K562 (cell line): ENCODE results near the gene SLC4A4. TPM values are rescaled to one million over a fixed set of nuclear protein-coding genes. Genes with fewer than 3 reads are reported as not detected.

Source experiments
- CBFA2T3 ChIP-seq: fragments of 450-650 bp; IDR thresholded peaks from 2 replicates; pipeline ENCODE4 v1.6.1; 2017
- CXXC5 ChIP-seq: fragments of 250-450 bp; sonication (Bioruptor Pico); IDR thresholded peaks from 2 replicates; pipeline ENCODE4 v1.8.0; 2022; ENCODE audit warnings: inconsistent platforms, mild to moderate bottlenecking, moderate library complexity
- DACH1 ChIP-seq: fragments of 450-650 bp; IDR thresholded peaks from 2 replicates; pipeline ENCODE4 v1.6.1; 2018; ENCODE audit not compliant: partially characterized antibody
- ESRRA ChIP-seq: fragments of 450-650 bp; IDR thresholded peaks from 2 replicates; pipeline ENCODE4 v1.6.1; 2014; ENCODE audit warnings: low read depth, mild to moderate bottlenecking, moderate library complexity, borderline replicate concordance
- FOSL1 ChIP-seq: fragments of 200-800 bp; sonication (Bioruptor generic); conservative IDR thresholded peaks from 2 replicates; pipeline ENCODE4 v1.6.1; 2016; ENCODE audit warnings: missing genetic modification characterization, missing compliant biosample characterization
- FOXA1 ChIP-seq: fragments of 450-650 bp; IDR thresholded peaks from 2 replicates; pipeline ENCODE4 v1.6.1; 2016; ENCODE audit warnings: mild to moderate bottlenecking, borderline replicate concordance
- HCFC1 ChIP-seq: IDR thresholded peaks from 2 replicates; pipeline ENCODE4 v1.6.1; 2012; ENCODE audit warnings: low read depth, low read length, improper control_type of control experiment
- HES1 ChIP-seq: fragments of 450-650 bp; IDR thresholded peaks from 2 replicates; pipeline ENCODE4 v1.6.1; 2016; ENCODE audit warnings: low read depth, mild to moderate bottlenecking, moderate library complexity
- MYC ChIP-seq, 2 experiments: fragments of 250-450 bp in 1 of 2; sonication (Bioruptor Pico) in 1 of 2; IDR thresholded peaks; 2 replicates each; pipeline versions ENCODE4 v1.5.1 to v1.6.1; 2012 to 2021; ENCODE audit warnings: low read depth in 2 of 2, borderline replicate concordance in 1 of 2, improper control_type of control experiment in 1 of 2, low read length in 1 of 2, mild to moderate bottlenecking in 1 of 2, moderate library complexity in 1 of 2
- NONO ChIP-seq, 2 experiments: fragments of 200-400 bp in 1 of 2; fragments of 450-650 bp in 1 of 2; formaldehyde crosslinking in 1 of 2; IDR thresholded peaks; 2 replicates each; pipeline ENCODE4 v1.6.1; 2017; ENCODE audit warnings: low read depth in 2 of 2, mild to moderate bottlenecking in 2 of 2, moderate library complexity in 2 of 2, low read length in 1 of 2
- SIRT6 ChIP-seq: IDR thresholded peaks from one replicate; pipeline ENCODE4 v1.6.1; 2012; ENCODE audit warnings: low read depth, mild to moderate bottlenecking, control low read depth, inconsistent platforms, low read length, moderate library complexity
- TAL1 ChIP-seq: fragments of 450-650 bp; IDR thresholded peaks from 2 replicates; pipeline ENCODE4 v1.6.1; 2016; ENCODE audit warnings: mild to moderate bottlenecking
- TCF3 ChIP-seq: sonication (generic); formaldehyde crosslinking; IDR thresholded peaks from 2 replicates; pipeline ENCODE4 v1.4.0; 2020; ENCODE audit warnings: mild to moderate bottlenecking, missing genetic modification reagents
- TEAD1 ChIP-seq, 2 experiments: fragments of 450-650 bp in 1 of 2; sonication (generic) in 1 of 2; formaldehyde crosslinking; IDR thresholded peaks; 2 replicates each; pipeline versions ENCODE4 v1.4.0 to v1.8.0; 2020 to 2022; ENCODE audit warnings: mild to moderate bottlenecking in 2 of 2, missing genetic modification reagents in 1 of 2
- ZBTB40 ChIP-seq, 2 experiments: fragments of 450-650 bp in 1 of 2; sonication (generic) in 1 of 2; formaldehyde crosslinking in 1 of 2; IDR thresholded peaks; 2 replicates each; pipeline versions ENCODE4 v1.7.1 to v1.9.0; 2016 to 2022; ENCODE audit warnings: inconsistent platforms in 1 of 2, mild to moderate bottlenecking in 1 of 2, missing genetic modification reagents in 1 of 2
- ZNF239 ChIP-seq: fragments of 250-450 bp; sonication (Bioruptor Pico); IDR thresholded peaks from 2 replicates; pipeline ENCODE4 v1.4.0; 2020; ENCODE audit warnings: mild to moderate bottlenecking
- ZNF316 ChIP-seq: fragments of 450-650 bp; IDR thresholded peaks from 2 replicates; pipeline ENCODE4 v1.6.1; 2016
- ZNF75A ChIP-seq: fragments of 450-650 bp; formaldehyde crosslinking; IDR thresholded peaks from 2 replicates; pipeline ENCODE4 v1.4.0; 2020; ENCODE audit warnings: mild to moderate bottlenecking
- polyA plus RNA-seq, 8 experiments: library from polyadenylated mRNA; depleted of rRNA in 4 of 8; stranded (reverse) in 5 of 8; unstranded in 3 of 8; fragments of >200 nt; fragmentation: Nextera tagmentation in 2 of 8; fragmentation: Illumina TruSeq in 1 of 8; extraction: Ambion mirVana in 2 of 8; extraction: Trizol in 1 of 8; gene quantifications; 2 replicates each; pipeline versions ENCODE4 v1.2.1 to v1.2.3, GENCODE V29; 2011 to 2014; ENCODE audit warnings: inconsistent platforms in 1 of 8, missing spikeins in 1 of 8
- total RNA-seq, 7 experiments: library from RNA; depleted of rRNA in 6 of 7; stranded (reverse); fragments of >200 nt in 6 of 7; fragmentation: Illumina TruSeq in 2 of 7; extraction: Trizol in 2 of 7; gene quantifications; 2 replicates each; pipeline versions ENCODE4 v1.2.1 to v1.2.3, GENCODE V29; 2011 to 2021; ENCODE audit warnings: low replicate concordance in 1 of 7

Gene SLC4A4
- total and polyA plus RNA-seq, 9 of the 15 experiments (the other 6 are each of a cell fraction or from before 2014, with no cell fraction given), result 0.01 to 0.18 (median 0.07) TPM; not detected in 2

DNA sequence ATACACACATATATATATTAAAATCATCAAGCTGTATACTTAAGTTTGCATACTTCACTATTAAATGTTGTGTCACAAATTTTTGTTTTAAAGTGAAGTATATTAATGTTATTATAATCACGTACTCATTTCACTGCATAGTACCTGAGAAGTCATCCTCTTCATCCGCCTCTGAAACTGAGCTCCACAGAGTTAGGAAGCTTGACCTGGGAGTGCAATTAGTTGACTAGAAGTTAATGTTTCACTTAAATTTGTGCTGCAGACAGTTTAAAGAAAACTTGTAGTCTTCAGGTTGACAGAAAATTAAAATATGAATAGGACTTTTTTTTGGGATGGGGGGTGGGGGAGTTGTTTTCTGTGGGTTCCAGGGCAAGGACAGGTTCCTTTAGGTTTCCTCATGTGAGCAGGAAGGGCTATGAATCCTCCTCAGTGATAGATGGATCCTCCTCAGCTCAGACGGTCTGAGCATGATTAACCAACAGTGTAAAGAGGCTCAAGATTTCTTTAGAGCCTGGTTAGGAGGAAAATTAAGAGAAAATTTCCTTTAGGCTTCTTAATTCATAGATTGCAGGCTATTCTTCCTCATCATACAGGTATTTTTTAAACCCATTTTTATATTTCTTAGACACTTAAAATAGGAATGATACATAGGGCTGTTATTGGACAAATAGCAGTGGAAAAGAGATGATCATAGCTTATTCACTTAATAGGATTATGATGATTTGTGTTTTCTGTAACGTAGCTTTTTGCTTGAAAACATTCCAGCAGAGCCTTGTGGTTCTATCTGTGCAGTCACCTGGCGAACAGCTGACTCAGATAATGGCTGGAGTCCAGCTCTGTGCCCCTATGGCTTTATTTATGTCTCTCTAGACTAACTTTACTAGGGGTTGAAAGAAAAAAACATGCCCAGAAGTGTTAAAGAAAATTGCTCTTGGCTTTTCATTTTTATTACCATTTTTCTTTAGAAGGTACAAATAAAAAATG is 102.7 kb downstream of the SLC4A4 start (continued):
- TF ChIP-seq FOSL1 (tag) (peak; percentile 79), ZNF239 (CRISPR knock-in tag) (no peak), TEAD1 (CRISPR knock-in tag; IDR thresholded peaks at IDR 0.05) (0 out of 4 replicates have a peak, but pooled peaks of 1 of the 2 experiments have one; percentile 66), NONO (IDR thresholded peaks at IDR 0.05; ENCODE audit: low read depth in 2 of 2, low read length in 1 of 2) (no peak), ZNF75A (CRISPR knock-in tag) (no peak), MYC (IDR thresholded peaks at IDR 0.05; ENCODE audit: low read depth, low read length) (no peak), MYC (CRISPR knock-in tag; IDR thresholded peaks at IDR 0.05; ENCODE audit: borderline replicate concordance, low read depth) (no peak), HCFC1 (no peak), FOXA1 (no peak), ZBTB40 (IDR thresholded peaks at IDR 0.05) (0 out of 2 replicates have a peak, but pooled peaks have one; percentile 56), ZBTB40 (CRISPR knock-in tag; IDR thresholded peaks at IDR 0.05) (no peak), TCF3 (CRISPR knock-in tag) (0 out of 2 replicates have a peak, but pooled peaks have one; percentile 15), HES1 (no peak), CXXC5 (CRISPR knock-in tag) (no peak), DACH1 (peak; percentile 72), CBFA2T3 (peak; percentile 61; the same call in 1 of the 2 replicates), TAL1 (peak; percentile 61; the same call in 1 of the 2 replicates), ZNF316 (peak; percentile 73), SIRT6 (no peak), ESRRA (no peak)
